Ramos (cell line): ENCODE measurements around the gene GPATCH1.
"Not testable (repeated sequence)": the region's sequence is repeated elsewhere in the genome, so short reads cannot be mapped to it uniquely, and the experiment has no call there.

Source experiments
- in situ Hi-C: fragments of 300-500 bp; cut with MboI; formaldehyde crosslinking; loops from one replicate; pipeline ENCODE4 v1.14.3; 2022; ENCODE audit warnings: low sequenced_read_pairs; ENCODE audit not compliant: unreplicated experiment

Gene GPATCH1

DNA sequence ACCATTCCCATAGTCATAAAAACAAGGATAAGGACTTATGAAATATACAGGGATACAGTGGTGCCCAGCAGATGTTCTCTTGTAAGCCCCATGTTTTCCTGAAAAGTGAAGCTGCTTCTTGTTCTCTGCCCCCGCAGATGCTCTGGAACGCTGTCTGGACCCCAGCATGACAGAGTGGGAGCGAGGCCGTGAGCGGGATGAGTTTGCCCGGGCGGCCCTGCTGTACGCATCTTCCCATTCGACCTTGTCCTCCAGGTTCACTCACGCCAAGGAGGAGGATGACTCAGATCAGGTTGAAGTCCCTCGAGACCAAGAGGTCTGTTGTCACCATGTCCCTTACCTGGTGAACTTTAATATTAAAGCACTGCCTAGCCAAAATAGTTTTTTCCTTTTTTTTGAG, 30.6 kb downstream of the GPATCH1 start:
- in situ Hi-C loops = no loop called here

DNA sequence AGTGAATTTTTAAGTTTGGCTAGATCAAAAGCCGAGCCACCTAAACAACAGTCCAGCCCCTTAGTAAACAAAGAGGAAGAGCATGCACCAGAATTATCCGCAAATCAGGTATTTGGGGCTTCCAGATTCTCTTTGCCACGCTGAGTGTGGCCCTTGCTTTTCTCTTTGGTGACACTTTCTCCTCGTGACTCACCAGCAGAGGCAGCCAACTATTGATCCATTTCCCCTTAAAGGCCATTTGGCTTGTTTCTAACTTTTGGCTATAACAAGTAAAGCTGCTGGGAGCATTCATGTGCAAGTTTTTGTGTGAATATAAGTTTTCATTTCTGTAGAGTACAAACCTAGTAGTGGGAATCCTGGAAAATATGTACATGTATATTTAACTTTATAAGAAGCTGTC, 33.3 kb downstream of the GPATCH1 start:
- in situ Hi-C loops = no loop called here

DNA sequence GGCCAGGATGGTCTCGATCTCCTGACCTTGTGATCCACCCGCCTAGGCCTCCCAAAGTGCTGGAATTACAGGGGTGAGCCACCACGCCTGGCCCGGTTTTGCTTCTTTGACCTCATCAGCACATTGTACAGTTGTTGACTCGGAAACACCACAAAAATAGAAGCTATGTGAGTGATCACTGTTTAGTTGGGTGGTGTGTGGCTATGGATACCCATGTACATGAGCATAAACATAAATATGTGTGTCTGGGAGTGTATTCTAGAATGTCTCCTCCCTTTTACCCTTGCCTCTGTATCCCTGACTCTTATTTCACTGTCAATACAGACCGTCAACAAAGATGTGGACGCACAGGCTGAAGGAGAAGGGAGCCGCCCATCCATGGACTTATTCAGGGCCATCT, 36.5 kb downstream of the GPATCH1 start:
- in situ Hi-C loops = no loop called here

DNA sequence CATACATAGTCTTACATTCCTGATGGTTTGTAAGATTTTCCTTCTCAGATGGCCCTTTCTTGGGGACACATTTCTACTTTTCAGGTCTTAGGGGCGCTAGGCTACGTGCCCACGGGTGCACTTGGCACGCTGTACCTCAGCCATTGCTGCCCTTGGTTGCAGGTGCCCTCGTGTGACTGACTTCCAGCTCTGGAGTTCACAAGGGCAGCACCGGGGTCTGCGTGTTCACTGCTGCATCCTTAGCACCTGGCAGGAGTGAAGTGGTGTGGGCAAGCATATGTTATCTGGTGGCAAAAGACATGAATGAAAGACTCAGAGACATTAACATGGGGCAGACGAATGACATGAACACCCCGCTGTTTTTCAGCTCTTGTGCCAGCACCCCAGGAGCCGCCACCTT, 37.7 kb downstream of the GPATCH1 start:
- in situ Hi-C loops = no loop called here

DNA sequence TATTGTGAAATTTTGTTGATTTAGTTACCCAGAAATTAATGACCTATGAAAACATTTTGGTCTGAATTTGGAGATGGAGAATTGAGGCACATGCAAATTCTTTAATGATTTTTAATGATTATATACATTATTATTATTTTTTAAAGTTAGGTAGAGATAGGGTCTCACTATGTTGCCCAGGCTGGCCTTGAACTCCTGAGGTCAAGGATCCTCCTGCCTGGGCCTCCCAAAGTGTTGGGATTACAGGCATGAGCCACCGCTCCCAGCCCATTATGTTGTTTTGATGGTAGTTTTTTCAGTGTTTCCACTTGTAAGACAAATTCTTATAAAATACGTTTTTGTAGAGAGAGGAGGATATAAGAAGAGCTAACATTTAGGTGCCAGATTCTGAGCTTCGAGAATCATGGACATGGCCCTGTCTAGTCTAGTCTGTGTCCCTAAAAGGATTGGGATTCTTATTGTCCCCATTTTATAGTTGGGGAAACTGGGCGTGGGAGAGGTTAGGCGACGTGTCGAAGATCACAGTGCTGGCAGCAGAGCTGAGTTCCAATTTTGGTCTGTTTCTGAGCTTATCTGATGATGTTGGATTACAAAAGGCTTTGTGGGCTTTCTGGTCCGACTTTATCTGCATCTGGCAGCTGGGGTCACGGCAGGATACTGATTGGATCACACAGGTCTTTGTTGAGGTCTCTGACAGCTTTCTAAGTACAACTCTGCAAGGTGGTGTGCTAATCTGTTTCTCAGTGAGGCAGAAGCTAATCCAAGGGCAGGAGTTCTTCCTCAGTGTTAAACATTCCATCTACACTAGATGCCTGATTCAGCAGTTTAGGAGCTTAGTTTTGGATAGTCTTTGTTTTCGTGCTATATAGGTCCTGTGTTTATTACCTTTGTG, 43.5 kb downstream of the GPATCH1 start:
- in situ Hi-C loops = loop anchor here (10.0 kb wide), 1 partner anchor 150 kb away; the partner anchor contains the start of genes CEP89 and FAAP24

DNA sequence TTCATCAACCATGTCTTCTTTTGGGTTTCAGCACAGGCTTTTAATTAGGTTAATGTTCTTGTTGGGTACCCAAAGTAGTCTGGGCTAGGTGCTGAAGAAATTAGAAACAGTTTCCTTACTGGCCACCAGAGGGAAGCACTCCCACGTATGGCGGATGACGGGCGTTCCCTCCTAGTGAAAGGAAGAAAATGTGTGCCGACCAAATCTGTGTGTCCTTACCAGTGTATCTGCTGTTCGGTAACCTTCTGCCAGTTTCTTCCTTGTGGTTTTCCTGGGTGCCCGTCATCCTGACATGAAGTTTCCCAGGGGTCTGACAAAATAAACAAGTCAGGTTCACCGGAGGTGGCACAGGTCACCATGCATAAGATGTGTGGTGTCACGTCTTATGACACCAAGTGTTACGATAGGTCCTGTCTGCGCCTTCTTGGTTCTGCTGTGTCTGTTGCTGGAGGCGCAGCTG, 45.0 kb downstream of the GPATCH1 start:
- in situ Hi-C loops = loop anchor here (10.0 kb wide), 1 partner anchor 151 kb away; the partner anchor contains the start of genes CEP89 and FAAP24

DNA sequence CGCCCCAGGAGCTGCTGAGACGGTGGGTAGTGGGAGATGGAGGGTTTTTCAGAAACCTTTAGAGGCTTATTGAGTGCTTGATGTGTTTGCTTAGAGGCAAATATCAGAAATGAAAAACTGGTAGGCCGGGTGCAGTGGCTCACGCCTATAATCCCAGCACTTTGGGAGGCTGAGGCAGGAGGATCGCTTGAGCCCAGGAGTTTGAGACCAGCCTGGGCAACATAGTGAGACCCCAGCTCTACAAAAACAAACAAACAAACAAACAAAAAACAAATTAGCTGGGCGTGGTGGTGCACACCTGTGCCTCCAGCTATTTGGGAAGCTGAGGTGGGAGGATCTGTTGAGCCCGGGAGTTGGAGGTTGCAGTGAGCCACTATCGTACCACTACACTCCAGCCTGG, 45.7 kb downstream of the GPATCH1 start:
- in situ Hi-C loops = loop anchor here (10.0 kb wide), 1 partner anchor 152 kb away; the partner anchor contains the start of genes CEP89 and FAAP24

DNA sequence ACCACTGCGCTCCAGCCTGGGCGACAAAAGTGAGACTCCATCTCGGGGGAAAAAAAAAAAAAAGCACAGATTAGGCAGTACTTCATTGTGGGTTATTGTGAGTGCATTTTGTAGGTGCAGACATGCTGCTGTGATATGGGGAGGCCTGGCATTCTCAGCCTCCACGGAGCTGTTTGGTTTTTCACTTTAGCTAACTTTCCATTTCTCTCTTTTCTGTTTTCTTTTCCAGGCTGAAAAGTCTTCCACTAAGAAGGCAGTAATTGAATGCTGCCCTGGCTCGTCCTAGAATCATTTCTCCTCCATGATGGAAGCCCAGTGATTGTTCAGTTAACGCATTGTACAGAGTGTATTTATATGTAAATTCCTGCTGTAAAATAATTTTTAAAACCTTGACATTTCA, 48.9 kb downstream of the GPATCH1 start:
- in situ Hi-C loops = loop anchor here (10.0 kb wide), 1 partner anchor 155 kb away; the partner anchor contains the start of genes CEP89 and FAAP24

DNA sequence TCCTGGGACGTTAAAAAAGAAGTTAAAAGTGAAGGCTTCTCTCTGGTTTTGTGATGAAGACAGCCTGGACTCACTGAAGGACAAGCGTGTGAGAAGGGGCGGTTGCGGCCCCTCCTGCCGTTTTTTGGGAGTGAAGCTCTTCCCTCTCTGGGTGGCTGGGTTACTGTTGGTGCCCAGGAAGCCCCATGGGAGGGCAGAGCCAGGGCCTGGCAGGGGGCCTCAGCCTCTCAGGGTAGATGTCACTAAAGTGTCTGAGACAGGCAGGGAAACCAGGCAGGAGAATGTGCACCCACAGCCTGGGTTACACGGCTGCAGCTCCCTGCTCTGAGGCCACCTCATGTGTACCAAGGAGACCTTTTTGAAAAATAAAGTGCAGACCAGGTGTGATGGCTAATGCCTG, 49.5 kb downstream of the GPATCH1 start:
- in situ Hi-C loops = no loop called here

DNA sequence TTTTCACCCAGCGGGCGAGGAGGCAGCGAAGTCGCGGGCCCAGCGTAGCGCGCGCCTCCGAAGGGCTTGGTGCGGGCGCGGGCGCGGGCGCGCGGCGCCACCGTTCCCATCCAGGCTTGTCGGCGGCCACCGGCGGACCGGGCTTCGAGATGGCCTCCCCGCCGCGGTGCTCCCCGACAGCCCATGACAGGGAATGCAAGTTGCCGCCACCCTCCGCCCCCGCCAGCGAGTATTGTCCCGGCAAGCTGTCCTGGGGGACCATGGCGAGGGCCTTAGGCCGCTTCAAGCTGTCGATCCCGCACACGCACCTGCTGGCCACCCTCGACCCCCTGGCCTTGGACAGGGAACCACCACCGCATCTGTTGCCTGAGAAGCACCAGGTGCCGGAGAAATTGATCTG, 51.0 kb downstream of the GPATCH1 start, which contains the start of gene WDR88:
TSS of gene WDR88 (plus strand) at position 94 of the 400 bp plus-strand sequence. CDS start at position 150, 56 bp downstream.
- in situ Hi-C loops = no loop called here

DNA sequence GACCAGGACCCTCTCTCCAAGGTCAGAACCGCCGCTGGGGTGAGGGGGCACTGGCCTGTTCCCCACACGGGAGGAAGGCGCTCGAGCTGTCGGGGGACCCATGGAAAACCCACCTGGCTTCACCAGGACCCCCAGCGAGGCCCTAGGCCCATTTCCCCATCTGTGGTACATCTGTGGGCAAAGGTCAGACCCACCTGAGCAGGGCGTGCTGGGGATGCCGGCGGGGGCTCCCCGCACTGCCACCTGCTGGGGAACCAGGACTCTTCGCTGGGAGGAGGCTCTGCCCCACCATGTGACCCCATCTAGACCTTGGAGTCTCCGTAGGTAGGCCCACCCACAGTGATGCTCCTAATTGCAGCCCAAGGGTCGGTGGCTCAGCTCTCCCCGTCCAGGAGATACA, 51.4 kb downstream of the GPATCH1 start:
- in situ Hi-C loops = no loop called here

DNA sequence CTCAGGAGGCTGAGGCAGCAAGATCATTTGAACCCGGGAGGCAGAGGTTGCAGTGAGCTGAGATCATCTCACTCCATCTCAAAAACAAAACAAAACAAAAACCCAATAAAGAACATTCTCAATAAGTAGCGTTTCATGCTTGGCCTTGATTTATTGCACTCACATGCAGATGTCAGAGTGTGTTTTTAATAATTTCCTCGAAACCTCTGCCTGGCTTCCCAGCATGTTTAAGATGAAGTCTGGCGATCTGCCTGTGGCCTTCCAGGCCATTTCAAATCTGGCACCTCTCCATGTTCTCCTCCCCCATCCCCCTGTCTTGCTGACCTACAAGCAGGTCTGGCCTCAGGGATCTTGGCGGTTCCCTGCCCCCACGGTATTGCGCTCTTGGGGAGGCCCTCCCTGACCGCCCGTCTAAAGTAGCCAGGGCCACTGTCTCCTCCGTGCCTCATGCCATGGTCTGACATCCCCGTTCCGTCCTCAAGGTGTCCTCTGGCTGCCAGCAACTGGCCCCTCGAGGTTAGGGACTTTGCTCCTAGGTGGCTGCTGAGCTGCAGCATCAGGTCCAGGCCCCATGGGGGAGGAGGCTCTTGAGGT, 52.6 kb downstream of the GPATCH1 start:
- in situ Hi-C loops = no loop called here

DNA sequence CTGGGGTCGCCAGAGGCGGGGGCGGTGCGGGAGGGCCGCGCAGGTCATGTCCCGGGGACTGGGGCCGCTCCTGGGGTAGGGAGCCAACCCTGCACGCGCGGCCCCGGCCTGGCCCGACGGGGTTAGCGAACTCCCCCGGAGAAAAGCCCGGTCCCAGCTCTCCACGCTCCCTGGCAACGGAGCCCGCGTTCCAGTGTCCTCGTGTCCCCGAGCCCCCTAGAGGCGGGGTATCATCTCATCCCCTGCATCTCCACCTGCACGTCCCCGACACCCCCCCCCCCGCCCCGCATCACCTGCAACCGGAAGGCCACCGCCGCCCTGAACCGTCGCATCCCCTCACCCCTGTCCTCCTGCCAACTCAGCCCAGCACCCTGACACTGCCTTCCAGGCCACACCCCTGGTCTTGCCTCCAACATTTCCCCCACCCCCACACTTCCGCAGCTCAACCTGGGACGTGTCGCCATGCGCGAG, 53.6 kb downstream of the GPATCH1 start:
- in situ Hi-C loops = no loop called here

DNA sequence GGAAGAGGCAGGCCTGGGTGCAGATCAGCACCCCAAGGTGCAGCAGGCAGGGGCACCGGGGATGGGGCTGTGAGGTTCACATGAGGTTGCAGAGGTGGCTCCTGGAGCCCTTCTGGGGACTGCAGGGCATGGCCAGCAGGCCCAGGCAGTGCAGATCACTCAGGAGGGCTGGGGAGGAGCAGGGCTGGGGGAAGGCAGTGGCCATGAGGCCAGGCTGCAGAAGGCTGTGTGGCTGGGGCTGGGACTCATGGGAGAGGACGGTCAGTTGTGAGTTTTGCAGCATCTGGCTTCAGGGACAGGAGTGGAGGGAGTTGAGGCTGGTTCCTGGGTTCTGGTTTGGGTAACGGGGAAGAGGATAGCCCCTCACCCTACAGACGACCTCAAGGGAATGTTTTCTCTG, 58.2 kb downstream of the GPATCH1 start:
- in situ Hi-C loops = no loop called here

DNA sequence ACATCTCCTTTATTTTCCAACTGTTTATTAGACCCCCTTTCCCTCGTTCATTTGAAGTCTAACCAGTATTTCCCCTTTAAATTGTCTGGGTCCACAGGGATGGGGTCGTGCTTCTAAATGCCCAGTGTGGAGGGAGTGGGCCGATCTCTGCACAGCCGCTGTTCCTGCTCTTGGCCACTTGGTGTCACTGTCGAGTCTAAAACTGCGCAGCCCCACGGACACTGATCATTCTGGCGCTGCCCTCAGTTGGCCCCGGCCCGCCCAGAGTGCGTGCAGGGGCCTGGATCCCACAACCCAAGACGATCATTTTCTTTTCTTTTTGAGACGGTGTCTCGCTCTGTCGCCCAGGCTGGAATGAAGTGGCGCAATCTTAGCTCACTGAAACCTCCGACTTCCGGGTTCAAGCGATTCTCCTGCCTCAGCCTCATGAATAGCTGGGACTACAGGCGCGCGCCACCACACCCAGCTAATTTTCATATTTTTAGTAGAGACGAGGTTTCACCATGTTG, 63.0 kb downstream of the GPATCH1 start:
- in situ Hi-C loops = loop anchor here (5.0 kb wide), 1 partner anchor 263 kb away; no protein-coding TSS in a partner anchor

DNA sequence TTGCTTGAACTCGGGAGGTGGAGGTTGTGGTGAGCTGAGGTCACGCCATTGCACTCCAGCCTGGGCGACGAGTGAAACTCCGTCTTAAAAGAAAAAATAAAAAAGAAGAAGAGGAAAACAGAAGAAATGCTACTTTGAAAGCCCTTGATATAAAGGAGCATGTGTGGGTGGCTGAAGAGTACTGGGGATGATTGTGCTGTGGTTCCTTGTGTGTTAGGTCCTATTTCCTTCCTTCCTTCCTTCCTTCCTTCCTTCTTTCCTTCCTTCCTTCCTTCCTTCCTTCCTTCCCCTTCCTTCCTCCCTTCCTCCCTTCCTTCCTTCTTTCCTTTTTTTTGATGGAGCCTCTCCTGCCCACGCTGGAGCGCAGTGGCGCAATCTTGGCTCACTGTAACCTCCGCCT, 65.2 kb downstream of the GPATCH1 start:
- in situ Hi-C loops = no loop called here

DNA sequence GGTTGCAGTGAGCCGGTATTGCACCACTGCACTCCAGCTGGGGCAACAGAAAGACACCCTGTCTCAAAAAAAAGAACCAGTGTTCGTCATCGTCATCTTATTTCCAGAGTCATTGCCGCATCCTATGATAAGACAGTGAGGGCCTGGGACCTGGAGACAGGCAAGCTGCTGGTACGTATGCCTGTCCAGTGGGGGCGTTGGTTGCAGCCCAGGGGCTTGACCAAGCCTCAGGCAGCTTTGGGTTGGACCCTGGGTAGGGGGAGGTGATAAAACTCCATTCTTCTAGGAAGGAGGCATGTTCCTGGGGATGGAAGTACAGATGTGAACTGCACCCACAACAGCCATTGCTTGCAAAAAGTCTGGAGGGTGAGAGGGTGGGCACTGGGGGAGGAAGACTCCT, 66.6 kb downstream of the GPATCH1 start:
- in situ Hi-C loops = no loop called here

DNA sequence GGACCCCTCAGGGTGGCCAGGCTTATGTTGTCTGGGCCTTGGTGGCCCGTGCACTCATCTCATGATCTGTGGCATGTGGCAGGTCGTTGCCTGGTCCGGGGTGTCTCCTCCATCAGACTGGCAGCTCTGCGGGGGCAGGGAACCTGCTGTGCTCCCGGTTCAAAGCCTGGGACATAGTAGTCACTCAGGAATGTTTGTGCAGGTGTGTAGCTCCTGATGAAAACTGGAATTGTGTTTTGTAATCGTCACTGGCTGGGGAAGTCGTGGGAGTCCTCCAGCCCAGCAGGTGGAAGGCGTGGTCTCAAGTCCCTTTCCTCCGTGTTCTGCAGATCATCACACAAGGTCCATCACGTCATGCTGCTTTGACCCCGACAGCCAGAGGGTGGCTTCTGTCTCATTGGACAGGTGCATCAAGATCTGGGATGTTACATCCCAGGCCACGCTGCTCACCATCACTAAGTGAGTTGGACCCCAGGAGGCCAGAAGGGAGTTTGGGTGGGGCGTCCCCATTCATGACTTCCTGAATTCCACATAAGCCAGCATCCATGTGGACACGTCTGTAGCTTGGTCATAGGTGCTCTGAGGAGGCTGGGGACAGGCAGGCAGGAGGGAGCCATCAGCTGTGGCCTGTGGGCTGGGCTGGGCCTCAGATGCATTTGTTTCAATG, 70.0 kb downstream of the GPATCH1 start:
- in situ Hi-C loops = no loop called here

DNA sequence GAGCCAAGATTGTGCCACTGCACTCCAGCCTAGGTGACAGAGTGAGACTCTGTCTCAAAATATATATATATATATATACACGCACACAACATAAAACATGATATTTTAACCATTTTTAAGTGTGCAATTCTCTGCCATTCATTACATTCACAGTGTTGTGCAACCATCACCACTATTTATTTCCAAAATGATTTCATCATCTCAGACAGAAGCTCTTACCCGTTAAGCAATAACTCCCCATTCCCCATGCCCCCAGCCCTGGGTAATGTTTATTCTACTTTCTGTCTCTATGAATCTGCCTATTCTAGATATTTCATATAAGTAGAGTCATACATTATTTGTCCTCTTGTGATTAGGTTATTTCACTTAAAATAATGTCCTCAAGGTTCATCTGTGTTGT, 71.2 kb downstream of the GPATCH1 start:
- in situ Hi-C loops = no loop called here

DNA sequence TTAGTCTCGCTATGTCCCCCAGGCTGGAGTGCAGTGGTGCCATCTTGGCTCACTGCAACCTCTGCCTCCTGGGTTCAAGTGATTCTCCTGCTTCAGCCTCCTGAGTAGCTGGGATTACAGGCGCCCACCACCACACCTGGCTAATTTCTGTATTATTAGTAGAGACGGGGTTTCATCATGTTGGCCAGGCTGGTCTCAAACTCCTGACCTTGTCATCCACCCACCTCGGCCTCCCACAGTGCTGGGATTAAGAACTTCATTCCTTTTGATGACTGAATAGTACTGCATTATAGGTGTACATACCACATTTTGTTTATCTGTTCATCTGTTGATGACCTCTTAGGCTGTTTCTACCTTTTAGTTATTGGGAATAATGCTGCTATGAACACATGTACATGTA, 71.6 kb downstream of the GPATCH1 start:
- in situ Hi-C loops = not testable (repeated sequence)
